ENCODE results near the gene INPP5B. TPM values are rescaled to one million over a fixed set of nuclear protein-coding genes. Genes with fewer than 3 reads are reported as not detected.

INPP5B gene
- total RNA-seq, 1 experiment from 2014 or later: 47.0 TPM

DNA sequence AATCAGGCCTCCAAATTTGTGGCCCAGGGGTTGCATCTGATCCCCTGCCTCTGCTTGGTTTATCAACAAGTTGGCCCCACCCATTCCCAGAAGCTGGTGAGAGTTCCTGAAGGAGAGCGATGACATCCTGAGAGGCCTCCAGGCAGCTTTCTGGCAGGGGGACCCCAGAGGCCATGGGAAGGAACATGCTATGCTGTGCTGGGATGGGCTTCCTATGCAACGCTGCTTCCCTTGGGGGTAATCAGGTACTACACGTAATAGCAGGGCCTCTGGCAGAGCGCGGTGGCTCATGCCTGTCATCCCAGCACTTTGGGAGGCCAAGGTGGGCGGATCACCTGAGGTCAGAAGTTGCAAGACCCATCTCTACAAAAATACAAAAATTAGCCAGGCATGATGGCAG lies 79.1 kb downstream of the INPP5B start:
- DNase-seq: no peak
- Histone ChIP-seq H3K4me1 (ENCODE audit: low read length) (no peaks in the 10 kb centered on the region), H3K36me3 (ENCODE audit: insufficient read depth, low read length) (peaks cover 19% of the 10 kb centered on the region), H3K9ac (ENCODE audit: low read length) (no peak overlapping the region), H3K4me2 (ENCODE audit: low read depth, low read length, poor library complexity, severe bottlenecking) (no peak overlapping the region), H3K79me2 (ENCODE audit: low read length) (no peaks in the 10 kb centered on the region), H3K27me3 (ENCODE audit: low read length) (no peaks in the 10 kb centered on the region), H3K9me2 (replicated peaks; ENCODE audit: insufficient read depth, low read length) (no peaks in the 10 kb centered on the region), H3K27ac (ENCODE audit: low read length) (no peak overlapping the region), H4K20me1 (ENCODE audit: insufficient read depth, low read depth, low read length) (no peaks in the 10 kb centered on the region), H2AFZ (ENCODE audit: low read length) (no peak overlapping the region), H3K4me3 (ENCODE audit: low read length) (no peak overlapping the region), H3K9me3 (ENCODE audit: low read length) (no peaks in the 10 kb centered on the region)

GRCh38 chr1:37866491-37866890 lies 80.4 kb downstream of the INPP5B start:
- Histone ChIP-seq H3K9ac (ENCODE audit: low read length) (no peak overlapping the region), H3K79me2 (ENCODE audit: low read length) (no peaks in the 10 kb centered on the region), H3K27me3 (ENCODE audit: low read length) (no peaks in the 10 kb centered on the region), H3K9me2 (replicated peaks; ENCODE audit: insufficient read depth, low read length) (no peaks in the 10 kb centered on the region), H2AFZ (ENCODE audit: low read length) (no peak overlapping the region), H3K9me3 (ENCODE audit: low read length) (no peaks in the 10 kb centered on the region), H3K36me3 (ENCODE audit: insufficient read depth, low read length) (peaks cover 14% of the 10 kb centered on the region), H3K27ac (ENCODE audit: low read length) (no peak overlapping the region), H3K4me2 (ENCODE audit: low read depth, low read length, poor library complexity, severe bottlenecking) (no peak overlapping the region), H3K4me1 (ENCODE audit: low read length) (no peaks in the 10 kb centered on the region), H3K4me3 (ENCODE audit: low read length) (no peak overlapping the region), H4K20me1 (ENCODE audit: insufficient read depth, low read depth, low read length) (no peaks in the 10 kb centered on the region)
- DNase-seq: no peak

GRCh38 chr1:37865348-37866120 lies 81.3 kb downstream of the INPP5B start:
- H3K36me3 ChIP-seq (ENCODE audit: insufficient read depth, low read length): peaks cover 14% of the 10 kb centered on the region
- H3K4me3 ChIP-seq (ENCODE audit: low read length): no peak overlapping the region
- no peak overlapping the region for H3K4me2 ChIP-seq (ENCODE audit: low read depth, low read length, poor library complexity, severe bottlenecking)
- H2AFZ ChIP-seq (ENCODE audit: low read length): no peak overlapping the region
- no peaks in the 10 kb centered on the region for H3K9me3 ChIP-seq (ENCODE audit: low read length)
- DNase-seq: no peak
- H3K79me2 ChIP-seq (ENCODE audit: low read length): no peaks in the 10 kb centered on the region
- no peaks in the 10 kb centered on the region for H3K27me3 ChIP-seq (ENCODE audit: low read length)
- H3K9ac ChIP-seq (ENCODE audit: low read length): no peak overlapping the region
- H3K9me2 ChIP-seq (replicated peaks; ENCODE audit: insufficient read depth, low read length): no peaks in the 10 kb centered on the region
- H4K20me1 ChIP-seq (ENCODE audit: insufficient read depth, low read depth, low read length): no peaks in the 10 kb centered on the region
- peaks cover 8% of the 10 kb centered on the region for H3K4me1 ChIP-seq (ENCODE audit: low read length)
- no peak overlapping the region for H3K27ac ChIP-seq (ENCODE audit: low read length)

- no peak overlapping the region for H3K4me2 ChIP-seq (ENCODE audit: low read depth, low read length, poor library complexity, severe bottlenecking)
- no peak overlapping the region for H3K9ac ChIP-seq (ENCODE audit: low read length)
- peaks cover 26% of the 10 kb centered on the region for H3K4me1 ChIP-seq (ENCODE audit: low read length)
- no peak overlapping the region for H2AFZ ChIP-seq (ENCODE audit: low read length)
- H3K27ac ChIP-seq (ENCODE audit: low read length): no peak overlapping the region
- no peaks in the 10 kb centered on the region for H3K9me3 ChIP-seq (ENCODE audit: low read length)
- no peaks in the 10 kb centered on the region for H3K9me2 ChIP-seq (replicated peaks; ENCODE audit: insufficient read depth, low read length)
- peaks cover 17% of the 10 kb centered on the region; the same call in 1 of the 2 replicates for H3K36me3 ChIP-seq (ENCODE audit: insufficient read depth, low read length)
- peaks cover 5% of the 10 kb centered on the region; the same call in 1 of the 2 replicates for H4K20me1 ChIP-seq (ENCODE audit: insufficient read depth, low read depth, low read length)
- no peak overlapping the region for H3K4me3 ChIP-seq (ENCODE audit: low read length)
- H3K79me2 ChIP-seq (ENCODE audit: low read length): peaks cover 20% of the 10 kb centered on the region
- H3K27me3 ChIP-seq (ENCODE audit: low read length): no peaks in the 10 kb centered on the region
- no peak for DNase-seq
These were observed 84.5 kb downstream of the INPP5B start for GRCh38 chr1:37862330-37862729.

DNA sequence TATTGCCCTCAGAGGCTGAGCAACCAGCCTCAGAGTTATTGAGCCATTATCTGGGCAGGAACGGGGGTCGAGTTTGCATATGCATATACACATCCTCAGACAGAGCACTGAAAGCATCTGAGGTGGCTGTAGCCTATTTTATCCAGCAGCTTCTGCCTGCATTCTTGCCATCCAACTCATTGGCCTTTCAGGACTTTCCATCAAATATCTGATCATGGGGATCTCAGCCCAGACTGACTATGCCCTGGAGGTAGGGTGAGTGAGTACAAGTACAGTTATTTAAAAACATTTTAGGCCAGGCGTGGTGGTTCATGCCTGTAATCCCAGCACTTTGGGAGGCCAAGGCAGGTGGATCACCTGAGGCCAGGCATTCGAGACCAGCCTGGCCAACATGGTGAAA lies 85.7 kb downstream of the INPP5B start:
- H3K9ac ChIP-seq (ENCODE audit: low read length): peak overlapping the region; percentile 88; the same call in 1 of the 2 replicates
- H3K4me2 ChIP-seq (ENCODE audit: low read depth, low read length, poor library complexity, severe bottlenecking): peak overlapping the region; percentile 90
- H3K27ac ChIP-seq (ENCODE audit: low read length): no peak overlapping the region
- no peak overlapping the region for H2AFZ ChIP-seq (ENCODE audit: low read length)
- peaks cover 31% of the 10 kb centered on the region for H3K4me1 ChIP-seq (ENCODE audit: low read length)
- H3K36me3 ChIP-seq (ENCODE audit: insufficient read depth, low read length): peaks cover 25% of the 10 kb centered on the region; the same call in 1 of the 2 replicates
- peaks cover 31% of the 10 kb centered on the region for H3K79me2 ChIP-seq (ENCODE audit: low read length)
- no peak overlapping the region for H3K4me3 ChIP-seq (ENCODE audit: low read length)
- DNase-seq: peak; percentile 69
- no peaks in the 10 kb centered on the region for H3K9me3 ChIP-seq (ENCODE audit: low read length)
- no peaks in the 10 kb centered on the region for H3K27me3 ChIP-seq (ENCODE audit: low read length)
- H4K20me1 ChIP-seq (ENCODE audit: insufficient read depth, low read depth, low read length): peaks cover 5% of the 10 kb centered on the region; the same call in 1 of the 2 replicates
- no peaks in the 10 kb centered on the region for H3K9me2 ChIP-seq (replicated peaks; ENCODE audit: insufficient read depth, low read length)

GRCh38 chr1:37860346-37860666 lies 86.5 kb downstream of the INPP5B start:
- H3K4me2 ChIP-seq (ENCODE audit: low read depth, low read length, poor library complexity, severe bottlenecking): peak overlapping the region; percentile 90
- H3K9ac ChIP-seq (ENCODE audit: low read length): peak overlapping the region; percentile 88
- H3K36me3 ChIP-seq (ENCODE audit: insufficient read depth, low read length): peaks cover 23% of the 10 kb centered on the region; the same call in 1 of the 2 replicates

DNA sequence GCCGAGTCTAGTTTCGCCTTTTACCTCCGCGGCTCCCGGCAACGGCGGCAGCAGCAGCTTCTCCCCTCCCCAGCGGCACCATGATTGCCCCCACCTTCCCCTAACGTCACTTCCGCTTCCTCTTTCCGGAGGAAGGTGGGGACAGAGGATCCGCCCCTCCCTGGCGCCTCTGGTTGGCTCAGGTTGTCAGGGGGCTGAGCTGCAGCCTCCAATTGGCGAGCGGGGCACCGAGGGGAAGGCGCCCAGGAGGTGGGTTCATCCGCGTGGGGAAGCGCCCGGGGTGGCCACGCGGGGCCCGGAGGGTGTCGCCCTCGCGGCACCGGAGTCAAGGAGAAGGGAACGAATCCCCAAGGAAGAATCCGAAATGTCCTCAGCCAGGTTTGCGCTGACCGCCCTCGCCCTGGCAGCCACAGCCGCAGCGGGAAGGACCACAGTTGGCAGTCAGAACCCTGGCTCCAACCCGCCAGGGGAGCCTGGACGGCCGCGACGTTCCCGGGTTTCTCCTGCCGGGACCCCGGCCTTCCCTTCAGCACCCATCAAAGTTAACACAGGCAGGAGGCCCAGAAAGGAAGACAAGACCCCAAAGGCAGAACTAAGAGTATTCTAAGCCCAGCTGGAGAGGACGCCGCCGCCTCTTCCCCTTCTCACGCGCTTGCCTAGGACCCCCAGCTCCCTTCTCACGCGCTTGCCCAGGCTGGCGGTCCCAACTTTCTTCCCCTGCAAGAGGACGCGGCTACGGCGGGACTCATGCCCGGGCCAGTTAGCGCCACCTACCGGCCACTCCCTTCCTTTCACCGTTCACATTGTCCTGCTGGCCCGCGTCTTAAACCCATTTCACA lies 87.1 kb downstream of the INPP5B start, which contains the start of gene MTF1:
Gene MTF1 (minus strand): TSS at position 86 of the 839 bp plus-strand sequence. CDS start 1,934 bp downstream, outside the sequence.
- Histone ChIP-seq H3K27me3 (ENCODE audit: low read length) (no peaks in the 10 kb centered on the region), H3K36me3 (ENCODE audit: insufficient read depth, low read length) (peaks cover 24% of the 10 kb centered on the region; the same call in 1 of the 2 replicates), H2AFZ (ENCODE audit: low read length) (peak within 1 kb of the TSS; percentile 34; the same call in 1 of the 2 replicates), H4K20me1 (ENCODE audit: insufficient read depth, low read depth, low read length) (peaks cover 5% of the 10 kb centered on the region; the same call in 1 of the 2 replicates), H3K4me1 (ENCODE audit: low read length) (peaks cover 31% of the 10 kb centered on the region), H3K79me2 (ENCODE audit: low read length) (peaks cover 44% of the 10 kb centered on the region), H3K4me2 (ENCODE audit: low read depth, low read length, poor library complexity, severe bottlenecking) (peak within 1 kb of the TSS; percentile 90), H3K27ac (ENCODE audit: low read length) (peak within 1 kb of the TSS; percentile 68), H3K9me2 (replicated peaks; ENCODE audit: insufficient read depth, low read length) (no peaks in the 10 kb centered on the region), H3K9ac (ENCODE audit: low read length) (peak within 1 kb of the TSS; percentile 88), H3K4me3 (ENCODE audit: low read length) (peak within 1 kb of the TSS; percentile 91), H3K9me3 (ENCODE audit: low read length) (no peaks in the 10 kb centered on the region)
- DNase-seq: peak; percentile 99

More at GRCh38 chr1:37860346-37860666, 86.5 kb downstream of the INPP5B start:
- H3K4me3 ChIP-seq (ENCODE audit: low read length): peak overlapping the region; percentile 91
- H3K9me3 ChIP-seq (ENCODE audit: low read length): no peaks in the 10 kb centered on the region
- peaks cover 38% of the 10 kb centered on the region for H3K79me2 ChIP-seq (ENCODE audit: low read length)
- DNase-seq: no peak
- H3K4me1 ChIP-seq (ENCODE audit: low read length): peaks cover 31% of the 10 kb centered on the region
- no peak overlapping the region for H3K27ac ChIP-seq (ENCODE audit: low read length)
- H3K27me3 ChIP-seq (ENCODE audit: low read length): no peaks in the 10 kb centered on the region
- H4K20me1 ChIP-seq (ENCODE audit: insufficient read depth, low read depth, low read length): peaks cover 5% of the 10 kb centered on the region; the same call in 1 of the 2 replicates
- no peaks in the 10 kb centered on the region for H3K9me2 ChIP-seq (replicated peaks; ENCODE audit: insufficient read depth, low read length)
- H2AFZ ChIP-seq (ENCODE audit: low read length): no peak overlapping the region
